B cell (primary cell): ENCODE measurements around the gene NDST1. TPM values are rescaled to one million over a fixed set of nuclear protein-coding genes. Genes with fewer than 3 reads are reported as not detected.

Experiments used
- ATAC-seq: fragments of 200-7000 bp; cut with Tn5 transposase; one replicate; pipeline ENCODE4 v1.10.0; 2021; ENCODE audit warnings: low read depth, mild to moderate bottlenecking, moderate number of reproducible peaks, moderate library complexity
- CTCF ChIA-PET: fragments of 350-600 bp; sonication (Branson Sonifier 250); formaldehyde crosslinking; loops from one replicate; lab custom pipeline; 2021; ENCODE audit warnings: antibody characterized with exemption, inconsistent platforms; lab: Charles Lee
- POLR2A ChIA-PET: fragments of 350-600 bp; sonication (Branson Sonifier 250); formaldehyde crosslinking; loops from one replicate; lab custom pipeline; 2021; ENCODE audit warnings: antibody characterized with exemption; lab: Charles Lee
- DNase-seq: peaks from one replicate; pipeline ENCODE4 v3.0.0; 2013
- H2AFZ ChIP-seq: 2 replicates; pipeline ENCODE4 v1.6.1; 2012; ENCODE audit warnings: mild to moderate bottlenecking, low read depth, low read length; ENCODE audit not compliant: insufficient read depth, poor library complexity, severe bottlenecking
- H3K27ac ChIP-seq, 2 donors: 1 replicate in 1 of 2; 2 replicates in 1 of 2; pipeline ENCODE4 v1.5.1; 2012 to 2013; ENCODE audit warnings: low read length in 2 of 2, mild to moderate bottlenecking in 2 of 2, moderate library complexity in 1 of 2
- H3K27me3 ChIP-seq, 4 experiments: fragments of 200-600 bp in 1 of 4; sonication (generic) in 1 of 4; replicated peaks in 1 of 4; 1 replicate in 2 of 4; 2 replicates in 2 of 4; pipeline versions ENCODE4 v1.6.1 to v1.7.0; 2013 to 2016; ENCODE audit warnings: low read length in 3 of 4, mild to moderate bottlenecking in 2 of 4, mixed read lengths in 1 of 4, moderate library complexity in 1 of 4; ENCODE audit not compliant: insufficient read depth in 4 of 4, control insufficient read depth in 3 of 4; ENCODE audit errors: control extremely low read depth in 1 of 4
- H3K36me3 ChIP-seq, 2 experiments: replicated peaks in 1 of 2; 1 replicate in 1 of 2; 2 replicates in 1 of 2; pipeline versions ENCODE4 v1.6.1 to v1.7.1; 2013; ENCODE audit warnings: low read length in 1 of 2; ENCODE audit not compliant: insufficient read depth in 2 of 2, control insufficient read depth in 1 of 2; ENCODE audit errors: control extremely low read depth in 1 of 2, extremely low read depth in 1 of 2
- H3K4me1 ChIP-seq, 2 donors: fragments of 200-600 bp in 1 of 2; sonication (generic) in 1 of 2; 1 replicate in 1 of 2; 2 replicates in 1 of 2; pipeline versions ENCODE4 v1.5.1 to v1.6.1; 2013 to 2017; ENCODE audit warnings: low read length in 2 of 2; ENCODE audit not compliant: control insufficient read depth in 2 of 2, insufficient read depth in 2 of 2
- H3K4me2 ChIP-seq: replicated peaks from 2 replicates; pipeline ENCODE3; 2012; ENCODE audit warnings: mild to moderate bottlenecking, low read depth, low read length; ENCODE audit not compliant: poor library complexity, severe bottlenecking
- H3K4me3 ChIP-seq, 5 experiments: fragments of 200-600 bp in 1 of 5; sonication (generic) in 1 of 5; 1 replicate in 3 of 5; 2 replicates in 2 of 5; pipeline versions ENCODE4 v1.5.1 to v1.7.0; 2011 to 2016; ENCODE audit warnings: low read length in 4 of 5, mild to moderate bottlenecking in 4 of 5, low read depth in 2 of 5, control low read depth in 1 of 5, moderate library complexity in 1 of 5; ENCODE audit not compliant: insufficient read depth in 1 of 5; ENCODE audit errors: control extremely low read depth in 1 of 5, extremely low read depth in 1 of 5
- H3K79me2 ChIP-seq: fragments of 200-600 bp; sonication (generic); one replicate; pipeline ENCODE4 v1.6.0; 2016; ENCODE audit warnings: low read length; ENCODE audit not compliant: control insufficient read depth, insufficient read depth
- H3K9ac ChIP-seq: fragments of 200-600 bp; sonication (generic); 2 replicates; pipeline ENCODE4 v1.6.1; 2017; ENCODE audit warnings: mild to moderate bottlenecking, low read length, moderate library complexity
- H3K9me3 ChIP-seq, 3 donors: one replicate each; pipeline versions ENCODE4 v1.6.1 to v1.7.1; 2013; ENCODE audit warnings: low read length in 2 of 3; ENCODE audit not compliant: control insufficient read depth in 2 of 3, insufficient read depth in 1 of 3; ENCODE audit errors: control extremely low read depth in 1 of 3
- H4K20me1 ChIP-seq: 2 replicates; pipeline ENCODE4 v1.6.0; 2012; ENCODE audit warnings: mild to moderate bottlenecking, low read length; ENCODE audit not compliant: insufficient read depth, control insufficient read depth, poor library complexity, severe bottlenecking
- H3K27ac Mint-ChIP-seq: one replicate; pipeline ENCODE4 v1.8.0; 2021; ENCODE audit warnings: mixed read lengths
- H3K27me3 Mint-ChIP-seq: one replicate; pipeline ENCODE4 v1.8.0; 2021; ENCODE audit warnings: mixed read lengths
- H3K4me1 Mint-ChIP-seq: one replicate; pipeline ENCODE4 v1.8.0; 2021; ENCODE audit warnings: mixed read lengths
- H3K4me3 Mint-ChIP-seq: one replicate; pipeline ENCODE4 v1.8.0; 2021; ENCODE audit warnings: mixed read lengths
- H3K9me3 Mint-ChIP-seq: one replicate; pipeline ENCODE4 v1.8.0; 2022; ENCODE audit warnings: mixed read lengths; ENCODE audit not compliant: insufficient read depth
- EZH2 ChIP-seq: IDR thresholded peaks from 2 replicates; pipeline ENCODE4 v1.6.1; 2012; ENCODE audit warnings: borderline replicate concordance, low read depth, mild to moderate bottlenecking, moderate library complexity, low read length; ENCODE audit not compliant: insufficient read depth, poor library complexity, severe bottlenecking
- WGBS: methylation state at CpG from one replicate; pipeline ENCODE4 v1.1.5; 2013; ENCODE audit warnings: missing lambda C conversion rate; ENCODE audit not compliant: insufficient coverage; 5-methylcytosine and 5-hydroxymethylcytosine counted together
- intact Hi-C: fragments of 100-400 bp; cut with micrococcal nuclease; formaldehyde crosslinking; loops from one replicate; pipeline ENCODE4 v1.10.0; 2022
- polyA plus RNA-seq: library from polyadenylated mRNA; depleted of rRNA; stranded (reverse); fragments of >200 nt; gene quantifications from 2 replicates; pipeline ENCODE4 v1.2.3, GENCODE V29; 2012
- total RNA-seq, 2 donors: library from RNA; stranded (reverse); fragments of 120-200 nt in 1 of 2; gene quantifications; 1 replicate in 1 of 2; 2 replicates in 1 of 2; pipeline versions ENCODE4 v1.2.3 to v1.2.4, GENCODE V29; 2013 to 2022
- TF ChIP-seq, protein P1 (sequence below): fragments of 200-600 bp; IDR thresholded peaks from one replicate; pipeline ENCODE4 v1.8.0; 2022; ENCODE audit warnings: antibody characterized with exemption, mild to moderate bottlenecking

Gene NDST1
- total and polyA plus RNA-seq, 2 donors (not counting 1 experiment from before 2014, with no cell fraction given), result 4.3 to 7.0 TPM

DNA sequence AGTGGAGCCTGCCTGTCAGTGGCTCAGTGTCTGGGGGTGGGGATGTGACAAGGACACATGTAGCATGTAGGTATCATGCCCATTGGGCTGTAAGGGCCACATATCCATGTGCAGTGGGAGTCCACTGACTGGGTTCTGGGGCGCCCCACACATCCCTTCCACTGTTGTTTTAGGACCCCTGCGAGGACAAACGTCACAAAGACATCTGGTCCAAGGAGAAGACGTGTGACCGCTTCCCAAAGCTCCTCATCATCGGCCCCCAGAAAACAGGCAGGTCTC, 33.4 kb downstream of the NDST1 start:
- Histone ChIP-seq H3K79me2 (no peaks in the 10 kb centered on the region), H3K4me1 (peaks cover 0 to 4% of the 10 kb centered on the region in 2 donors), H3K4me2 (no peak overlapping the region), H3K27ac (no peak overlapping the region), H3K27me3 (no peaks in the 10 kb centered on the region), H2AFZ (no peak overlapping the region), H3K36me3 (peaks cover 0 to 15% of the 10 kb centered on the region in 2 experiments), H4K20me1 (no peaks in the 10 kb centered on the region), H3K4me3 (no peak overlapping the region), H3K9me3 (no peaks in the 10 kb centered on the region), H3K9ac (no peak overlapping the region)
- 97% methylated on average over 6 of the region's 6 CpGs for WGBS
- Mint-ChIP-seq H3K27me3 (no peaks in the 10 kb centered on the region), H3K9me3 (no peaks in the 10 kb centered on the region), H3K4me1 (peaks cover 1% of the 10 kb centered on the region), H3K4me3 (no peak overlapping the region), H3K27ac (no peak overlapping the region)
- TF ChIP-seq EZH2, result no peak
- TF ChIP-seq, protein P1, sequence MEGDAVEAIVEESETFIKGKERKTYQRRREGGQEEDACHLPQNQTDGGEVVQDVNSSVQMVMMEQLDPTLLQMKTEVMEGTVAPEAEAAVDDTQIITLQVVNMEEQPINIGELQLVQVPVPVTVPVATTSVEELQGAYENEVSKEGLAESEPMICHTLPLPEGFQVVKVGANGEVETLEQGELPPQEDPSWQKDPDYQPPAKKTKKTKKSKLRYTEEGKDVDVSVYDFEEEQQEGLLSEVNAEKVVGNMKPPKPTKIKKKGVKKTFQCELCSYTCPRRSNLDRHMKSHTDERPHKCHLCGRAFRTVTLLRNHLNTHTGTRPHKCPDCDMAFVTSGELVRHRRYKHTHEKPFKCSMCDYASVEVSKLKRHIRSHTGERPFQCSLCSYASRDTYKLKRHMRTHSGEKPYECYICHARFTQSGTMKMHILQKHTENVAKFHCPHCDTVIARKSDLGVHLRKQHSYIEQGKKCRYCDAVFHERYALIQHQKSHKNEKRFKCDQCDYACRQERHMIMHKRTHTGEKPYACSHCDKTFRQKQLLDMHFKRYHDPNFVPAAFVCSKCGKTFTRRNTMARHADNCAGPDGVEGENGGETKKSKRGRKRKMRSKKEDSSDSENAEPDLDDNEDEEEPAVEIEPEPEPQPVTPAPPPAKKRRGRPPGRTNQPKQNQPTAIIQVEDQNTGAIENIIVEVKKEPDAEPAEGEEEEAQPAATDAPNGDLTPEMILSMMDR, result no peak
- intact Hi-C loops, result no loop called here
- ChIA-PET CTCF (interaction anchor here (0.6 to 6.3 kb wide), 4 partner anchors 19 to 82 kb away, joined by 3 to 76 read pairs (median 6); no protein-coding TSS in a partner anchor), POLR2A (interaction anchor here (0.7 kb wide), 1 partner anchor 128 kb away, joined by 3 read pairs; the partner anchor contains the start of gene CD74)
- DNase-seq, result no peak
- ATAC-seq, result no peak

DNA sequence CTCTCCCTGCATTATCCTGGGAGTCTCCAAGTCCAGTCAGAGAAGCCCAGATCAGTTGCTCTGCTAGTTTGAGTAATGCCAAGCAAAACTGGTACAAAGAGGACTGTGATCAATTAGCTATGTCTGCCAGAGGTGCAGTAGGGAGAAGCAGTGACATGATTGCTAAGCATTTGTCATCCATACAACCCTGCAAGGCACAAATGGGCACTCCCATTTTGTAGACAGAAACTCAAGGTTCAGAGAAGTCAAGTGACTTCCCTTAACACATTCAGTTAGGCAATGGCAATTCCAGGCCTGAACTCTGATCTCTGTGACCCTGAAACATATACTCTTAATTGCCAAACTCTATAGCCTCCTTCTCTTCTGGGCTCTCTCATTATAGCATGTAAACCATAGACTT, 34.0 kb downstream of the NDST1 start:
- no peaks in the 10 kb centered on the region for H3K79me2 ChIP-seq
- Mint-ChIP-seq H3K27me3 (no peaks in the 10 kb centered on the region), H3K4me1 (peaks cover 1% of the 10 kb centered on the region), H3K27ac (no peak overlapping the region), H3K9me3 (no peaks in the 10 kb centered on the region), H3K4me3 (no peak overlapping the region)
- H3K9me3 ChIP-seq, result no peaks in the 10 kb centered on the region
- ATAC-seq, result no peak
- H3K4me2 ChIP-seq, result no peak overlapping the region
- CTCF ChIA-PET, result interaction anchor here (0.6 to 6.3 kb wide), 4 partner anchors 18 to 83 kb away, joined by 3 to 76 read pairs (median 6); no protein-coding TSS in a partner anchor
- TF ChIP-seq, protein P1, result no peak
- TF ChIP-seq EZH2, result no peak
- no peaks in the 10 kb centered on the region for H4K20me1 ChIP-seq
- H3K4me3 ChIP-seq, result no peak overlapping the region
- H3K9ac ChIP-seq, result no peak overlapping the region
- no peak for DNase-seq
- peaks cover 0 to 15% of the 10 kb centered on the region in 2 experiments for H3K36me3 ChIP-seq
- intact Hi-C loops, result no loop called here
- POLR2A ChIA-PET, result no interaction called here
- no peaks in the 10 kb centered on the region for H3K27me3 ChIP-seq
- H2AFZ ChIP-seq, result no peak overlapping the region
- H3K4me1 ChIP-seq, result peaks cover 0 to 4% of the 10 kb centered on the region in 2 donors
- no peak overlapping the region for H3K27ac ChIP-seq
